Activated CD8-positive, alpha-beta memory T cell treated with anti-CD3 and anti-CD28 coated beads for 4 hours (primary cell): Measurements from ENCODE around the gene MPPED2.

Source experiments
- DNase-seq, 2 donors: peaks; one replicate each; pipeline ENCODE4 v3.0.0-alpha.2; 2020; ENCODE audit warnings: low read depth in 2 of 2

Gene MPPED2

DNA sequence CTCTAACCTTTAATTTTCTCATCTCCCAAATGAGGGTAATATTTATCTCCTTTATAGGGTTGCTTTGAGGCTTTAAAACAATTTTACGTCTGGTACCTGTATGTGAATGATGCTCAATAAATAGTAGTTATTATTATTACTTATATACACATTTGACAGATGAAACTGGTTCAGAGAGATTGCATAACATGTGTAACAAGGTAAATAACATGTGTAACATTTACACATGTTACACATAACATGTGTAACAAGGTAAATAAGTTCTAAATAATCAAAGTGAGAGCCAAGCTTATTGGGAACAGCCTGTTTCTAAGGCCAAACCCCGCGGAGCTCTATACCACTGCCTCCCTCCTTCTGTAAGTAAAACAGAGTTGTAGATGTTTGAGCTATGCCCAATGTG is 100.9 kb downstream of the MPPED2 start:
- DNase-seq, result no peak

DNA sequence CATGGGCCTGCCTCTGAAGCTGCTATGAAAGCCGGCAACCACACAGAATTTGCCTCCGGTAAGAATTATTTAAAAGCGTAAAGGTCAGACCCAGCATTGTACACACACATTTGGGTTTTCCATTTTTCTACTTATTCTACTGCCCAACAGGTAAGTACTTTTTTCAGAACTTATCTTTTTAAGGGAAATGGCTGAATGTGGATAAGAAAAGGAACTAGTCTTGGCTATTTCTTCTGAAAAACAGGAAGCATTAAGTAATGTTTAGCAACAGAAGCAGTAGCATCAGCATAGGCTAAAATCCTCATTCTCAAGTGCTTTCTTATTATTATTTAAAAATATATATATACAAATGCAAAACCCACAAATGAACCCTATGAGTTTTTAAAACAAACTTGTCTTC is 103.1 kb downstream of the MPPED2 start:
- no peak for DNase-seq

DNA sequence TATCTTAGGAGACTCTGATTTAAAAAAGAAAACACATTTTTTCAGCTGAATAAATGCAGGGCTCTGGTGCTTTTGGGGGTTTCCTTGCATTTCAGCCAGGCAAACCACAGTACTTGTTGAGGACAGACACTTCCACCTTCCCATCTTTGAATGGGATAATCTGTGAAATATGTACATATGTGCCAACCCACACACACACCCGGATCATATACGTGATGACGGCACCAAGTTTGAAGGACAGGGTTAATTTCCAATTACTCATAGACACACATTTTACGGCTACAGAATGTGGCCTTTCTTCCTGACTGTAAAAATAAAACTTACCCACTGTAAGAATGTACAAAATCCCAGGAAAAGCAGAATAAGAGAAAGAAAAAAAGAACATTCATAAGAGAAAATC is 104.4 kb downstream of the MPPED2 start:
- no peak for DNase-seq

DNA sequence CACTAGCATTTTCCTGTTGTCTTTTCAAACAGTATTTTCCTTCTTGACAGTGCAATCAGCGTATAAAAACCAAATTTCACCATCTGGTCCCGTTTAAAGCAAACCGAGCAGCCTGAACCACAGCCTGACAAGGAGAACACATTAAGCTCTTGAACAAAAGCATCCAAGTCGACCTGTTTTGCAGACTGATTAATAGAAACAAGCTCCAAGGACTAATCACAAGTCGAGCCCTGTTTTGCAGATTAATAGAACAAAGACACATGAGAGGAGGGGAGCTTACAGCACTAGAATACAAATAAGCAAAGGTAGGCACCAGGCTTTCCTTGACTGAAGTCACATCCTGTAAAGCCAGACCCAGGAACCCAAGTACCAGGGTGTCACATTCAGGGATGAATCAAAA is 104.8 kb downstream of the MPPED2 start:
- no peak for DNase-seq

DNA sequence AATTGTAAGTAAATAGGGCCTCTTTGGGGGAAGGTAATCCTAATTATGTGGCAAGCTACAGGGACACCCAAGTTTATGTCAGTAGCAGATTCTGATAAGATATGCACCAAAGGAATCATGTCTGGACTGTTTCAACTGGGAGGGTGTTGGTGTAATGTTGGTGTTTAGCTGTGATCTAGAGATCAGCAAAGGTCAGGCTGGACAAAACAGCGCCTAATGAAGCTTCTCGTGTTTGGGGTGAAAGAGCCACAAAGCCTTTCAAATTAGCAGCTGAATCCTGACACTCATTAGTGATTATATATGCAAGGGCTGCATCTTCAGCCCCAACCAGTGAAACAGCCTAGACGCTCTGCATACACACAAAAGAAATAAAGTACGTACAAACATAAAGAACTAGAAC is 106.3 kb downstream of the MPPED2 start:
- DNase-seq, result no peak

DNA sequence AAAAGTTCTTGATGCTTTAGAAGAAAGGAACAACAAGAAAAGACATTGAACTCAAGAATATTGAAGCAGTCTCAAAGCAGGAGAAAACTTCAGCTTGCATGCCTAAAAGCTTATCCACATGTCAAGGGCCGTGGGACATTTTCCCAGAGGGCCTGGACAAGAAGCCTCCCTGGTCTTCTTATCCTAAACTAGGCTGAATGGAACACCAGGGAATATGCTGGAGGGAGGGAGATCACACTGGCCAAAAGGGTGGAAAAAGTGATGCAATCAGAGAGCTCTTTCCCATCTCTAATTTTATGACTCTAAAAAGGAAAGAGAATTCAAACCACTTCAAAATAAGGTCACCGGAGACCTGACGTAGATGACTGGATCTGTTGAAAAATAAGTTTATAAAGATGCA is 107.2 kb downstream of the MPPED2 start:
- no peak for DNase-seq

DNA sequence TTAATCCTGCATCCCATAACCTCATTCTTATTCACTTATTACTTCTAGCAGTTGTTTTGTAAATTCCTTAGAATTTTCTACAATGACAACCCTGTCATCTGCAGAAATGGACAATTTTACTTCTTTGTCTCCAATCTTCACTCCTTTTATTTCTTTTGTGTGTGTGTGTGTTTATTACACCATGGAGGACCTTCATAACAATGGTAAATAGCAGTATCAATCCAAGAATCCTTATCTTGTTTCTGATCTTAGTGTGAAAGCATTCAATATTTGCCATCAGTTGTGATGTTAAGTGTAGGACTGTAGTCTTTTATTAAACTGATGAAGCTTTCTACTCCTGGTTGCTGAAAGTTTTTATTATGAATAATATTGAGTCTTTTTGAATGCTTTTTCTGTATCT is 109.1 kb downstream of the MPPED2 start:
- DNase-seq, result no peak

DNA sequence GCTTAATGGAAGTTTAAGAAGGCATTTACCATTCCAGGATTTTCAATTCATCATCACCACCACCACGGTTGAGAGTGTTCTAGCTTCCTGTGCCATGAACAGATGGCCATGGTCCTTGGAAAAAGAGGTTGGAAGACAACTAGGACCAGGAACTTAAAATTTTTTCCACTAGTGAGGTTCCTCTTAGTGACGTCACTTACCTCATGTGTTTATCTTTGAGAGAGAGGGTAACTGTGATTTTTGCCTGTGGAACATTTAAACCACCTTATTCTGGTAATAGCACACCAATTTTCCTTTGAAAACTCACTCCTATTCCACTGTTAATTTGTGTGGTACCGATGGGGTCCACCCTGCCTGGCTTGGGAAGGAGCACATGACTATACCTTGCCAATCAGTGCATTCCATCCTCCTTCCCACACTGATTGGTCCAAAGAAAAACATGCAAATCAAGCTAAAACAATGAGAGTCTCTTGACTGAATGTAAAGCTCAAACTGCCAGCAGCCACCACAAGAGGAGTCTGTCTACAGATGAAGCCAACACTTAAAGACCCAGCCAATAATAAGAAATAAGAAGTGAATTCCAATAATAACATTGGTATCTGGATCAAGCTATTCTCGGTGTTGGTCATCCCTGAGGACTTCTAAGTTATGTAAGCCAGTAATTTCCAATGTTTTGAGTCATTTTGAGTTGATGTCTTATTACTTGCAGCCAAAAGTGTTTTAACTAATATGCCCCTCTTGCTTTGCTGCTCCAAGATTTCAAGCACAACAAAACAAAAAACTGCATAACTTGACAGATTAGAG is 111.8 kb downstream of the MPPED2 start:
- DNase-seq, result no peak

DNA sequence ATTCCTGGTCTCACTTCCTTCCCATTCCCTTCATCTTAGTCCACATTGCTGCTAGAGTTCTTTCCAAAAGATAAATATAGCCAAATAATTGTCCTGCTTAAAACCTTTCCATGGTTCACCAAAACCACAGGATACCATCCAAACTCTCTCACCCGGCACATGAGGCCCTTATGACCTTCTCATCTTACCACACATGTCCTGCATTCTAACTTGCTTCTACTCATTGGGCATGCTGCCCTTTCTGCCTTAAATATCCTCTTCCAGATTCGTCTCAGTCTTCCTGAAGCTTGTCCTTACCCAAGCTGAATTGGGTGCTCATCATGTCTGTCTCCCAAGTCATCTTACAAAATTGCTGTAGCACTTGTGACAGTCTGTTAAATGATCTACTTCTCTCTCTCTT is 114.9 kb downstream of the MPPED2 start:
- no peak for DNase-seq

DNA sequence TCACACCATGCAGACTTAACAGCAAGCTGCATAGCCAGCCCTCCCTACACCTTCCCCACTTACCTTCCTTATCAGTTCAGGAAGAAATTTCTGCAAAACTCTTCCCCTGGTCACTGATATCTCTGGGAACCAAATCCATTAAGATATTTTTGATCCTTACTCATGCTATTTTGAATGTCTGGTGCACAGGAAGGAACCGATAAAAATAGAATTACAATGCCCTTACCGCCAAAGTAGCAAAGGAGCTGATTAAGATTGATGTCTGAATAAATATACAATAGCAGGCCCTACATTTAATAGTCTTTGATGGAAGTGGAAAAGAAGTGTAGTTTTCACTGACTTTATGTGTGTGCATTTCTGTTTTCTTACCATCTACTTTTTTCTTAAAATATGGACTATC is 117.3 kb downstream of the MPPED2 start:
- no peak for DNase-seq

DNA sequence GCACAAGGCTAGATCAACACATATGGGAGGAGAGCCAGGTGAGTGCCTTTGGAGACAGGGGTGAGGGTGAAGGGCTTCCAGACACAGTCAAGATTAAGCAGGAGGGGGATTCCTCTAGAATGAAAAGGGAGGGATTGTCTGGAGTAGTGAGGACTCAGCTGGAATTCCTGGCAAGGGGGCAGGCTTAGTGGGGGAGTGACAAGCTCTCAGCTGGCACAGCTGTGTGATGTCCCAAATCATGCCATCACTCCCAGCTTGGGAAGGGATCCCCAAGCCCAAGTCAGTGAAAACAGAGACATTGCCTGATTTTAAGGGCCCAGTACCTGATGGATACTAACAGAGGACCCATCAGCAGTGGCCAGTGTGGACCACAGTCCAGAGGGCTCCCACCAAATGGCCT is 119.0 kb downstream of the MPPED2 start:
- DNase-seq, result no peak

DNA sequence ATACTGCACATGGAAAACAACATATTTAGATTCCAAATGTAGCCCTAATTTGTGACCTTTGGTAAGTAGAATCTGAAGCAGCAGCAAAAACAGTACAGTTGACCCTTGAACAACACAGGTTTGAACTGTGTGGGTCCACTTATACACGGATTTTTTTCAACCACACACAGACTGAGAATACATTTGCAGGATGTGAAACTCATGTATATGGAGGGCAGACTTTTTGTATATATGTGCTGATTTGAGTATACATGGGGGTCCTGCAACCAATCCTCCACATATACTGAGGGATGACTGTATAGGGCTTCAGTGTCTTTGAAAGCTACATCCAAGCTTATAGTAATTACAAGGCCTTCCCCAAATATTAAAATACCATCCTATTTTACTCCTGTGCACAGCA is 120.5 kb downstream of the MPPED2 start:
- DNase-seq, result no peak

DNA sequence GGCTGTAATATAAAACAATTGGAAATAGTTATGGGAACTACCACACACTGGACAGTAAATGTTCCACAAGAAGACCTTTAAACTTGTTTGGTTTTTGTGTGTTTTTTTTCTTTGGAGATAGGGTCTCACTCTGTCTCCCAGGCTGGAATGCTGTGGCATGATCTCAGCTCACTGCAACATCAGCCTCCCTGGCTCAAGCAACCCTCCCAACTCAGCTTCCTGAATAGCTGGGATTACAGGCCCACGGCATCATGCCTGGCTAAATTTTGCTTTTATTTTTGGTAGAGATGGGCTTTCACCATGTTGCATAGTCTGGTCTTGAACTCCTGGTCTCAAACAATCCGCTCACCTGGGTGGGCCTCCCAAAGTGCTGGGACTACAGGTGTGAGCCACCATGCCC is 121.0 kb downstream of the MPPED2 start:
- DNase-seq, result no peak

DNA sequence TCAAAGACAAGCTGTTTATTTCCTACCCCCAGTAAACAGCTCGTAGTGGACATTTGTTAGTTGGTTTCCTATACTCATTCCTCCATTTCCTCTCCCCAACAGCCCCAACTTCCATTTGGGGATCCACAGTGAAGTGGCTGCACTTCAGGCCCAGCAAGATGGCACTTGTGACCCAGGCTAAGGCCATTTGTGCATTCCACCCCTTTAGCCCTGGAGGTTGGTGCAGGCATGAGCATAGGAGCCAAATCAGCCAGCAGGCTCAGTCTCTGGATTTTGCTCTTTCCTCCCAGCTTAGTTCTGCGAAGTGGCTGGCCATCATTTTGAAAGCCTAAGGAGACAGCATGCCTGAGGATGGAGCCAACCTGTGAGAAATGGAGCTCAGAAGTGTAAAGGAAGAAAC is 122.9 kb downstream of the MPPED2 start:
- no peak for DNase-seq

DNA sequence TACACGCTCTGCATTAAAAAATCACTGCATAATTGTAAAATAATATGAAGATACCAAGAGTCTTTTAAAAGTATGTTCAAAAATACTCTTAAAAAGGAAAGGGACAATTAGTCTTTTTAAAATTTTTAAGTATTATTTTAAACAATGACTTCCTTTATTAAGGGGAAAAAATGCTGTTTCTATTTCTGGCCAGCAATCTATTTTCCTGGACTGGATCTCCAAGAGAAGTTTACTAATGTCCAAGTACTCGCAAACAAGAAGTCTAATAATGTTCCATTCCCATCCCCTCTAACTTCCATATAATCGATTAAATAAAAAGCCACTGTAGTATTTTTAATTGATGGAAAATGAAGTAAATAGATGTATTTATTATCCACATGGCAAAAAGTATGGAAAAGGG is 123.7 kb downstream of the MPPED2 start:
- DNase-seq, result no peak

DNA sequence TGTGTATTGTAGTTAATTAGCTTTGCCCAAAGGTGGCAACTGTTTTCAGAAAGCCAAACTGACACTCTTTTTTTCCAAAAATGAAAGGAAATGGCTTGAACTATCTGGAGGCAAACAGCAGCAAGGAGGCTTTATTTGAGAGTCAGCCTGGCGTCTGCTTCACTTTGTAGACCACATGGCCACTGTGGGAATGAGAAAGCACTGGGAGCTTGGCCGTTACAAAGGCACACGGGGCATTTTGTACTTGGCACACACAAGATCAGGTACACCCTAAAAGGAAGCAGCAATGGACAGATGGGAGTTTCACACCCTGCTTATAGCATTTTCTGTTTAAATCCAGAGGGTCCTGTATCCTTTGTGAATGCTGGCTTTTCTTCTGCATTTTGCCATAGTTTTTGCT is 126.3 kb downstream of the MPPED2 start:
- DNase-seq, result no peak

DNA sequence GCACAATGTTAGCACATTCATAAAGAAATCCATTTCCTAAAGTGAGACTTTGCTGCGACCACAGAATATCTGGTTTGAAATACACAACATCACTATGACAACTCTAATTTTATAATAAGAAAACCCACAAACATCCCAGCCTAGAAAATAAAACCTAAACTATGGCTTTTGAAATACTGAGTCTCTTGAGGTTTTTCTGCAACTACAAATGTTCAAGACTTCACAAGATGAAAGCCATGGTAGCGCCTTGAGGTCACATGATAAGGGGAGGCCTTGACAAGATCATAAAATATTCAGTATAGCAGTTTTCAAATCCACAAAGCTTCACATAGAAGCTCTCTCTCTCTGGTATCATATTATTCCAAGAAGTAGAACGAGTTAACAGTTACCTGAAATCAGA is 126.8 kb downstream of the MPPED2 start:
- no peak for DNase-seq

DNA sequence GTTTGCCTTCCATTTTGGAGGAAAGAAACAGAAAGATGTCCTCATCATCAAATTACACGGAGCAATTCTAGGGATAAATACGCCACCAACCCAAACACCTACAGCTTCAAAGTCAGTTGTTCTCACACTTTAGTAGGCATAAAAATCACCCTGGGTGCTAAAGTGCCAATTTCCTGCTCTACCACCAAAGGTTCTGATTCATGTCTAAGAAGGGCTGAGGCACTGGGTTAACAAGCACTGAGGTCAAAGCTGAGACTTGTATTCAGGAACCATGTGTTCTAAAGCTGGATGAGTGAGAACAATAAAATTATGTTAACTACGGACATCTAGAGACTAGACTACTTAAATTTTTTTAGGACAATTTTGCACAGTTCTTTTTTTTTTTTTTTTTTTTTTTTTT is 127.6 kb downstream of the MPPED2 start:
- no peak for DNase-seq

DNA sequence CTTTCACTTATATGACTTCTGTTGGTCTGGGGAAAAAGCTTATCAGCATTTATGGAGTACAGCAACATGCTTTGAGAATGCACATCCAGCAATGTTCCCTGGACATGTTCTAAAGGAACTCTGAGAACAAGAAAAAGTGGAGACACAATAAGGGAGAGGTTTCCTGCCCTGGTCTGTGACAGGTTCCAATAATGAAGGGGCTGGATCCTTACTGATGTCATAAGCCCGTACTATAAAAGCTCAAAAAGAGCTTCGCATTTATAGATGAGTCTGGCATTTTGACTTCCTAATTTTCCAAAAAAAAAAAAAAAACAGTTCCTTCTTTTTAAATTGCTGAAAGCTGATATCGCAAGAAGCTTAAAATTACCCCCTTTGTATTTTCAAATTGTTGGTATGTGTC is 129.1 kb downstream of the MPPED2 start:
- DNase-seq, result no peak

DNA sequence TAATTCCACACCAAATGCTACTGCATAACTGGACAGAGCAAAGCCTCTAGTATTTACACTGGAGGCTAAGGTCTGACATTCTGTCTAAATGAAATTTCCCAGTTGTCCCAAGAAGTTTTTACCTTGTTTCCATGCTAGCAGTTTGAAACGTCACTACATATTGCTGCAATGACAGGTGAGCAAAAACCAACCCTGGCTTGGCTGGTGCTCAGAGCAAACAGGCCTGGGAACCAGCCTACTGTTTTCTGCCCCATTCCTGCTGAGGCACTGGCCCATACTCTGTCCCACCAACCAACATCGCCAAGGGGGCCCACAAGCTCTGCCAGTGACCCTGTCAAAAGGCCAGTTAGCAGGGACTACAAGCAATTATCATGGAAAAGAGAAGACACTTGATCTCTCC is 131.1 kb downstream of the MPPED2 start:
- no peak for DNase-seq

DNA sequence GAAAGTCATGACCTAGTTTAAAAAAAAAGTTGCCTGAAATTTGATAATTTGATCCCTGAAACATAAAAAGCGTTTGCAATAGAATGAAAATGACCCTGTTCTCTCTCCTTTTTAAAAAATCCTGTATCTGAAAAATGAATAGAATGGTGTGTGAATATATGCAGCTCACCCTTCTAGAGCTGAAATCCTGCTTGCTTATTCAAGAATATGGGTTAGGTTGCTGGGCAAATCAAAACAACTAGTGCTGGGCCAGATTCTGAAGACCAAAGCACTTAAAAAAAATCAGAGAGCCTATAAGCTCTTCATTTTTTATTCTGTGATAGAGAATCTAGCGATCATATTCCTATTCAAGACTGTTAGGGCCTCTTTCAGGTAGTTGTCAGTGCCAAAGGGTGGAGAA is 131.6 kb downstream of the MPPED2 start:
- DNase-seq, result no peak

DNA sequence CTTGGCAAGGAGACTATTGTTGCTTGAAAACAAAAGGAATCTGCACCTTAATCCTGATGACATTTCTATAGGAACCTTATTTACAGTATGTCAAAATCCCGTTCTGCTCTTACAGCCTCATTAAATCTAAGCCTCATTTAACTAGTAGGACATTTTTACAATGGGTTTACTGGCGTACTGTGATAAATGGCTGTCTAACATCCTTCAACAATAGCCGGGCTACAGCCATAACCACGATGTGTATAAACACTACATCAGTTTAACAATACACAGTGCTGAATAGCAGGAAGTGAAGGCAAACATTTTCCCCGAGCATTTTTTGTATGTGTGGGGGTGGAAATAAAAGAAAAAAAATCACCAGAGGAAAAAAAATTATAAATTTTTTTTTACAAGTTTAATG is 132.0 kb downstream of the MPPED2 start:
- DNase-seq, result no peak

DNA sequence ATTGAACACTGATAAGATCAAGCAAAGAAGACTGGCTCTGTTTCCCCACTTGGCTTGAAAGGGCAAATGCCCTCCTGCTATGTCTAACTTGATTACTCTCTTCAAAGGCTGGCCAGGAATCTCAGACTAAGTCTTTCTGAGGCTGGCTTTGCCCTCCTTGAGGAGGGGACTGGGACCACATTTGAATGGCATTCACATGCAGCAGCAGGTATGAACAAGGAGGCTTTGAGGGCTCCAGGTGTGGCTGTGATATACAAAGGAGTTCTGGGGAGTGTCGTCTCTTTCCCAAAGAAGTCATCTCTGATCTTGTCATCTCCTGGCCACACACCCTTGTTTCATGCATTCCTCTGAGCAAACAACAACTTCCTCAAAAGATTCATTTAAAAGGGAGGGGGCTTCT is 132.4 kb downstream of the MPPED2 start:
- DNase-seq, result no peak

DNA sequence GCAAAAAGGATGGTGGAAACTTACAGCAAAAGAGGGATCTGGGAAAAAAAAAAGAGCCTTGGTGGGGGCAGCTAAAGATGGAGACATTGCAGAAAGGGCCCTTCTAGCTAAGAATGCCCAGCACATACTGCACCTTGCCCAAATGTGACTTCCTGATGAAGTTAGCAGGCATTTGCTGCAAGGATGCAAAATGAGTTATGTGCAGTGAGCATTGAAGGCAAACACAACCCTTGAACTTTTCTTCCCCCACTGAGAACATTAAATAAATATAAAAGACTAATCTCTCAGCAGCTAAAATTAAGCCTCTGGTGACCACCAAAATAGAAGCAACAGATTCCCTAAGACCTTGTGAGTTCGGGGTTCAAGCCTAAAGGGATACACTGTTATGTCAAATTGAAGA is 133.3 kb downstream of the MPPED2 start:
- no peak for DNase-seq
